ENCODE data around the gene OR7A10.

Gene OR7A10

GRCh38 chr19:14843578-14843977, 5.1 kb downstream of the OR7A10 start:
- DNase-seq (ENCODE audit: extremely low read depth, low read depth): no peak
- no peak overlapping the region for H3K4me3 ChIP-seq (replicated peaks; ENCODE audit: low read depth, low read length)
- no peak for TF ChIP-seq CTCF (IDR thresholded peaks at IDR 0.05; ENCODE audit: low read depth, low read length, missing control alignments)

- DNase-seq (ENCODE audit: extremely low read depth, low read depth): no peak
- TF ChIP-seq CTCF (IDR thresholded peaks at IDR 0.05; ENCODE audit: low read depth, low read length, missing control alignments): no peak
- H3K4me3 ChIP-seq (replicated peaks; ENCODE audit: low read depth, low read length): no peak overlapping the region
These were observed 5.6 kb downstream of the OR7A10 start for GRCh38 chr19:14843169-14843568.

- TF ChIP-seq CTCF (IDR thresholded peaks at IDR 0.05; ENCODE audit: low read depth, low read length, missing control alignments): no peak
- DNase-seq (ENCODE audit: extremely low read depth, low read depth): no peak
- H3K4me3 ChIP-seq (replicated peaks; ENCODE audit: low read depth, low read length): no peak overlapping the region
These were observed 8.5 kb downstream of the OR7A10 start for GRCh38 chr19:14840206-14840605.

- DNase-seq (ENCODE audit: extremely low read depth, low read depth): no peak
- TF ChIP-seq CTCF (IDR thresholded peaks at IDR 0.05; ENCODE audit: low read depth, low read length, missing control alignments): no peak
- no peak overlapping the region for H3K4me3 ChIP-seq (replicated peaks; ENCODE audit: low read depth, low read length)
These were observed 11.3 kb downstream of the OR7A10 start for GRCh38 chr19:14837391-14837790.

GRCh38 chr19:14835011-14835410, 13.7 kb downstream of the OR7A10 start, which contains the start of the genes OR7A5 and OR7C1:
Gene OR7A5, minus strand, starts transcription at chr19:14835185. Its CDS starts 6,944 bp downstream, at chr19:14828241.
Gene OR7C1, minus strand, starts transcription at chr19:14835185. Its CDS starts 35,049 bp downstream, at chr19:14800136.
- no peak for TF ChIP-seq CTCF (IDR thresholded peaks at IDR 0.05; ENCODE audit: low read depth, low read length, missing control alignments)
- H3K4me3 ChIP-seq (replicated peaks; ENCODE audit: low read depth, low read length): no peak within 1 kb of the TSS
- no peak for DNase-seq (ENCODE audit: extremely low read depth, low read depth)

- no peak overlapping the region for H3K4me3 ChIP-seq (replicated peaks; ENCODE audit: low read depth, low read length)
- no peak for TF ChIP-seq CTCF (IDR thresholded peaks at IDR 0.05; ENCODE audit: low read depth, low read length, missing control alignments)
- DNase-seq (ENCODE audit: extremely low read depth, low read depth): no peak
These were observed 18.0 kb downstream of the OR7A10 start for GRCh38 chr19:14830702-14831101.

- no peak overlapping the region for H3K4me3 ChIP-seq (replicated peaks; ENCODE audit: low read depth, low read length)
- DNase-seq (ENCODE audit: extremely low read depth, low read depth): no peak
- TF ChIP-seq CTCF (IDR thresholded peaks at IDR 0.05; ENCODE audit: low read depth, low read length, missing control alignments): no peak
These were observed 22.7 kb downstream of the OR7A10 start for GRCh38 chr19:14826006-14826405.
